BE2C (cell line): ENCODE measurements around the gene IGIP.
A peak's percentile ranks its signal among the peaks of the same experiment; 100 is the strongest.

Source experiments
- DNase-seq: peaks from one replicate; pipeline ENCODE4 v3.0.0-alpha.2; 2020
- H3K27me3 ChIP-seq: fragments of 250-450 bp; sonication (Bioruptor Pico); 2 replicates; pipeline ENCODE4 v1.5.1; 2020; ENCODE audit warnings: mild to moderate bottlenecking
- H3K36me3 ChIP-seq: fragments of 250-450 bp; sonication (Bioruptor Pico); 2 replicates; pipeline ENCODE4 v1.5.1; 2020; ENCODE audit warnings: mild to moderate bottlenecking
- H3K4me1 ChIP-seq: fragments of 250-450 bp; sonication (Bioruptor Pico); 2 replicates; pipeline ENCODE4 v1.5.1; 2020
- H3K4me3 ChIP-seq: 2 replicates; pipeline ENCODE4 v1.5.1; 2011; ENCODE audit warnings: low read depth, low read length
- H3K9me3 ChIP-seq: fragments of 250-450 bp; sonication (Bioruptor Pico); 2 replicates; pipeline ENCODE4 v1.5.1; 2020
- TF ChIP-seq, protein P1 (sequence below): IDR thresholded peaks from 2 replicates; pipeline ENCODE4 v1.5.1; 2012; ENCODE audit warnings: mild to moderate bottlenecking, low read depth, low read length

Gene IGIP

DNA sequence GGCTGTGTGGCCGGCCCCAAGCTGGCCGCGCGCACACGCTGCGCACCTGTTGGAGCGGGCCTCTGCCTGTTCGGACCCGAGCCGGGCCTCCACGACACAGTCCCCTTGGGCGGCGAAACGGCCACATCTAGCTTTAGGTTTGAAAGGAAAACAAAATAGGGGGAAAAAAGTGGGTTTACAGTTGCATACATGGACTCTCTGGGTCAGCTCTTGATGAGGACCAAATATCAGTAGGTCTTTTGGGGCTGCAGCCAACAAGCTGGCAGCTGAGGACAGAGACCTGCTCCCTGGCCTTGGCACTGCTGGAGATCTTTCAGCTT is 20.7 kb downstream of the IGIP start:
- Histone ChIP-seq H3K4me1 (no peaks in the 10 kb centered on the region), H3K36me3 (no peaks in the 10 kb centered on the region), H3K9me3 (no peaks in the 10 kb centered on the region), H3K4me3 (peak overlapping the region; percentile 54), H3K27me3 (no peaks in the 10 kb centered on the region)
- no peak for DNase-seq
- TF ChIP-seq, protein P1, sequence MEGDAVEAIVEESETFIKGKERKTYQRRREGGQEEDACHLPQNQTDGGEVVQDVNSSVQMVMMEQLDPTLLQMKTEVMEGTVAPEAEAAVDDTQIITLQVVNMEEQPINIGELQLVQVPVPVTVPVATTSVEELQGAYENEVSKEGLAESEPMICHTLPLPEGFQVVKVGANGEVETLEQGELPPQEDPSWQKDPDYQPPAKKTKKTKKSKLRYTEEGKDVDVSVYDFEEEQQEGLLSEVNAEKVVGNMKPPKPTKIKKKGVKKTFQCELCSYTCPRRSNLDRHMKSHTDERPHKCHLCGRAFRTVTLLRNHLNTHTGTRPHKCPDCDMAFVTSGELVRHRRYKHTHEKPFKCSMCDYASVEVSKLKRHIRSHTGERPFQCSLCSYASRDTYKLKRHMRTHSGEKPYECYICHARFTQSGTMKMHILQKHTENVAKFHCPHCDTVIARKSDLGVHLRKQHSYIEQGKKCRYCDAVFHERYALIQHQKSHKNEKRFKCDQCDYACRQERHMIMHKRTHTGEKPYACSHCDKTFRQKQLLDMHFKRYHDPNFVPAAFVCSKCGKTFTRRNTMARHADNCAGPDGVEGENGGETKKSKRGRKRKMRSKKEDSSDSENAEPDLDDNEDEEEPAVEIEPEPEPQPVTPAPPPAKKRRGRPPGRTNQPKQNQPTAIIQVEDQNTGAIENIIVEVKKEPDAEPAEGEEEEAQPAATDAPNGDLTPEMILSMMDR = no peak

DNA sequence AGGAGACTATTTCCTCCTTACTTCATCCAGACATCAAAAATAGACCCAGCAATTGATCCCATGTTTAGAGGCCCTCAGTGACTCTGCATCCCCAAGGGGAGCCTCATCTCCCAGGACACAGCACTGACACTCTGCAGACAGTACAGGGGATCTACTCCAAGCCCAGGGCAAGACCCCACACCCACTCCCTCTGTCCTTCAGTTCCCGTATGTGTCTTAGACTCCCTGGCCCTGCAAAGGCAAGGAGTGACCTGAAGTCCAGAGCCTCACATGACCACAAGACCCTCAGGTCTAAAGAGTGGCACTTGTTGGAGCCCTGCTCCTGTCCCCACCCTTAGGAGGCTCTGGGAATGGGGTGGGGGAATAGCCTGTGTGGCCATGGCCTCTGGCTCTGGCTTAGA is 21.7 kb downstream of the IGIP start:
- no peak for DNase-seq
- no peaks in the 10 kb centered on the region for H3K9me3 ChIP-seq
- H3K27me3 ChIP-seq = no peaks in the 10 kb centered on the region
- H3K4me1 ChIP-seq = no peaks in the 10 kb centered on the region
- H3K4me3 ChIP-seq = no peak overlapping the region
- no peaks in the 10 kb centered on the region for H3K36me3 ChIP-seq
- TF ChIP-seq, protein P1 = no peak

DNA sequence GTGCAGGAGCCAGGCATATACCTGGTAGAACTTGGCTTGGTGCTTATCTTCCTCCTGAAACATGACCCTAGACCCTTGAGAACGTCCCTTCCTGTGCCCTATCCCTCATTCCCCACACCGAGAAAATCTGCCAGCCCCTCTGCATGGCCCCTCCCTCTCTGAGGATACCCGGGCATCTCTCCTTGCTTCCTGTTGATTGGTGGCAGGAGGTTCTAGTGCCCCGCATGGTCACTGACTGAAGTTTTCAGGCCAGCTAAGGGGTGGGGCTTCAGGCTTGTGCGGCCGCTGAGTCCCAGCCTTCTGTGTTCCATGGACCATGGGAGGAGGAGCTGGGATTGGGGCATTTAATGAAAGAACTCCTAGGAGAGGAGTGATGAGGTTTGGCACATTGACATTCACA is 22.8 kb downstream of the IGIP start:
- Histone ChIP-seq H3K9me3 (no peaks in the 10 kb centered on the region), H3K27me3 (no peaks in the 10 kb centered on the region), H3K4me1 (no peaks in the 10 kb centered on the region), H3K4me3 (no peak overlapping the region), H3K36me3 (no peaks in the 10 kb centered on the region)
- TF ChIP-seq, protein P1 = peak; percentile 23; the same call in 1 of the 2 replicates
- DNase-seq = peak; percentile 59

DNA sequence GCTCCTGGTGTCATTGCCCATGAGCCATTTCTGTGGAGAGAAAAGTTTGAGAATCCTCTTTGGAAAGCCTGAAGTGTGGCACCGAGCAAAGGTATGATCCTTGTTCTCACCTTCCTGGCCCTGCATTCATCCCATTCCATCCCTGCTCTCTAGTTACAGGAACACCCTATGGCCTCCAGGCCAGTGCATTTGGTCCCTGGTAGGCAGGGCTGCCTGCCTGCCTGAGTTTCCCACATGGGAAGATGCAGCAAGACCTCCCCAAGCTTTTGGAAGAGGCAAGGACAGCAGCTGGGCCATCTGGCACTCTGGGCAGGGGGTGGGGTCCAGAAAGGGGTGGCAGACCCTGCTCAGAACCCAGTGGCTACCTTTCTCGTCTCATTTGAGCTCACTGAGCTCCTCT is 24.5 kb downstream of the IGIP start:
- Histone ChIP-seq H3K36me3 (no peaks in the 10 kb centered on the region), H3K9me3 (no peaks in the 10 kb centered on the region), H3K27me3 (no peaks in the 10 kb centered on the region), H3K4me1 (no peaks in the 10 kb centered on the region), H3K4me3 (no peak overlapping the region)
- no peak for DNase-seq
- TF ChIP-seq, protein P1 = no peak

DNA sequence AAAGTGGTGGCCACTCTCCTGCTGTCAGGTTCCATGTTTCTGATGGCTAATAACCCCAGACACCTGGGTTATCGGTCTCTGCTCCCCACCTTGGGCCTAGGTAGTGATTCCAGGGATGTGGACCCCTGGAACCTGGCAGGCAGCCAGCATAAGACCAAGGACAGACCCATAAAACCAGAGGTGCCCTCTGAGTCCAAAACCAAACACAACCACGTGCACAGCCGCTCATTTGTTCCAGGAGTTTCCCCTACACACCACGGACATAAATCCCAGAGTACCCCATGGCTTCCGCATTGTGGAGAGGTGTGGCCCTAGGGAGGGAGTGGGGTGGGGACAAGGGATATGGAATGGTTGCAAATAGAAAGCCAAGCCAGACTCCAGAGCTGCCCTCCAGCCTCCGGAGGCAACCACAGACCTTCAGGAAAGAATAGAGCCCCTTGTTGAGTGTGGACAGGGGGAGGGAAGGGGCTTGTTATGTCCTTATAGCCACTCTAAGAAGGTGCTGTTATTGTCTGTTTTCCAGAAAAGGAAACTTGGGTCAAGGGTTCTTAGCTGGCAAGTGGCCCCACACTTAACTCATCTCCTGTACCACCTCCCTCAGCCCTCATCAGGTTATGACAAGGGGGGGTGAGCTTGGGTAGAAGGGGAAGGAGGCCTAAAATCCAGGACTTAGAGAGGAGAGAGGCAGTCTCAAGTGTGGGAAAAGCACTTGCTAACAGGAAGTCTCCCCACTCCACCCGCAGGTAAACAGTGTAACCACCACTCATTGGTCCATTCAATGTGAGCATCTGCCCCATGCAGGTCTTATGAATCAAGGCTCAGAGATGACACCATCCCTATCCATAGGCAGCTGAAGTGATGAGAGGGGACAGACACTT is 25.6 kb downstream of the IGIP start:
- H3K9me3 ChIP-seq = no peaks in the 10 kb centered on the region
- TF ChIP-seq, protein P1 = no peak
- no peaks in the 10 kb centered on the region for H3K4me1 ChIP-seq
- no peak for DNase-seq
- no peak overlapping the region for H3K4me3 ChIP-seq
- H3K36me3 ChIP-seq = no peaks in the 10 kb centered on the region
- H3K27me3 ChIP-seq = no peaks in the 10 kb centered on the region
